Endodermal cell (in vitro differentiated cells): ENCODE data around the gene TAB2. TPM values are rescaled to one million over a fixed set of nuclear protein-coding genes. Genes with fewer than 3 reads are reported as not detected.

Source experiments
- DNase-seq: peaks from one replicate; pipeline ENCODE4 v3.0.0-alpha.2; 2017
- H3K27ac ChIP-seq: 2 replicates; pipeline ENCODE4 v1.5.1; 2013; ENCODE audit warnings: mild to moderate bottlenecking, low read depth, low read length, moderate library complexity
- H3K27me3 ChIP-seq: 2 replicates; pipeline ENCODE4 v1.6.1; 2013; ENCODE audit warnings: mild to moderate bottlenecking, low read length, moderate library complexity; ENCODE audit not compliant: insufficient read depth, control insufficient read depth, poor library complexity, severe bottlenecking
- H3K36me3 ChIP-seq: 2 replicates; pipeline ENCODE4 v1.7.0; 2013; ENCODE audit warnings: mild to moderate bottlenecking, low read length, moderate library complexity; ENCODE audit not compliant: control insufficient read depth, insufficient read depth
- H3K4me1 ChIP-seq: one replicate; pipeline ENCODE4 v1.7.0; 2013; ENCODE audit warnings: low read length; ENCODE audit not compliant: control insufficient read depth, insufficient read depth
- H3K4me3 ChIP-seq: 2 replicates; pipeline ENCODE4 v1.5.1; 2013; ENCODE audit warnings: mild to moderate bottlenecking, low read length, moderate library complexity
- H3K9ac ChIP-seq: 2 replicates; pipeline ENCODE4 v1.6.1; 2013; ENCODE audit warnings: mild to moderate bottlenecking, low read length, moderate library complexity; ENCODE audit not compliant: poor library complexity, severe bottlenecking; ENCODE audit errors: extremely low read depth
- H3K9me3 ChIP-seq: 2 replicates; pipeline ENCODE4 v1.6.1; 2013; ENCODE audit warnings: mild to moderate bottlenecking, low read length, moderate library complexity; ENCODE audit not compliant: control insufficient read depth
- H3K27ac Mint-ChIP-seq: 2 replicates; pipeline ENCODE4 v1.8.0; 2020; ENCODE audit warnings: mixed read lengths
- H3K27me3 Mint-ChIP-seq: 2 replicates; pipeline ENCODE4 v1.8.0; 2021; ENCODE audit warnings: mild to moderate bottlenecking, mixed read lengths; ENCODE audit not compliant: insufficient read depth
- H3K36me3 Mint-ChIP-seq: 2 replicates; pipeline ENCODE4 v1.8.0; 2020; ENCODE audit warnings: low read depth, mixed read lengths
- H3K4me1 Mint-ChIP-seq: 2 replicates; pipeline ENCODE4 v1.8.0; 2020; ENCODE audit warnings: mixed read lengths
- H3K4me3 Mint-ChIP-seq: 2 replicates; pipeline ENCODE4 v1.8.0; 2020; ENCODE audit warnings: mild to moderate bottlenecking, moderate library complexity, mixed read lengths
- H3K9me3 Mint-ChIP-seq: 2 replicates; pipeline ENCODE4 v1.8.0; 2020; ENCODE audit warnings: mild to moderate bottlenecking, mixed read lengths
- WGBS, 2 experiments: methylation state at CpG; one replicate each; pipeline versions ENCODE4 v1.1.5 to v1.1.7; 2013; ENCODE audit warnings: missing lambda C conversion rate in 2 of 2, mixed read lengths in 1 of 2; ENCODE audit not compliant: insufficient coverage in 1 of 2, insufficient read length in 1 of 2; 5-methylcytosine and 5-hydroxymethylcytosine counted together
- long read RNA-seq, 4 experiments: library from polyadenylated mRNA in 2 of 4; library from RNA in 1 of 4; library from capped mRNA in 1 of 4; stranded (forward) in 3 of 4; unstranded in 1 of 4; transcript quantifications; one replicate each; pipeline ENCODE4 v2.0.0, GENCODE V29; 2020 to 2021; ENCODE audit warnings: inconsistent platforms in 1 of 4
- polyA plus RNA-seq, 2 experiments: library from polyadenylated mRNA; stranded (reverse); fragments of 50-300 nt; gene quantifications; one replicate each; pipeline ENCODE4 v1.2.3, GENCODE V29; 2013
- total RNA-seq, 2 donors: library from RNA; stranded (reverse); fragmentation: NEBNext Ultra II Directional in 1 of 2; extraction: Animal tissue kit (Norgen Biotek cat#: 25700) in 1 of 2; gene quantifications; 2 replicates in 1 of 2; 3 replicates in 1 of 2; pipeline ENCODE4 v1.2.1, GENCODE V29; 2021
- TF ChIP-seq, protein P1 (sequence below): fragments of 200-600 bp; sonication (generic); conservative IDR thresholded peaks from 2 replicates; pipeline ENCODE4 v1.5.0; 2021; ENCODE audit warnings: antibody characterized with exemption, mild to moderate bottlenecking

TAB2 gene, protein sequence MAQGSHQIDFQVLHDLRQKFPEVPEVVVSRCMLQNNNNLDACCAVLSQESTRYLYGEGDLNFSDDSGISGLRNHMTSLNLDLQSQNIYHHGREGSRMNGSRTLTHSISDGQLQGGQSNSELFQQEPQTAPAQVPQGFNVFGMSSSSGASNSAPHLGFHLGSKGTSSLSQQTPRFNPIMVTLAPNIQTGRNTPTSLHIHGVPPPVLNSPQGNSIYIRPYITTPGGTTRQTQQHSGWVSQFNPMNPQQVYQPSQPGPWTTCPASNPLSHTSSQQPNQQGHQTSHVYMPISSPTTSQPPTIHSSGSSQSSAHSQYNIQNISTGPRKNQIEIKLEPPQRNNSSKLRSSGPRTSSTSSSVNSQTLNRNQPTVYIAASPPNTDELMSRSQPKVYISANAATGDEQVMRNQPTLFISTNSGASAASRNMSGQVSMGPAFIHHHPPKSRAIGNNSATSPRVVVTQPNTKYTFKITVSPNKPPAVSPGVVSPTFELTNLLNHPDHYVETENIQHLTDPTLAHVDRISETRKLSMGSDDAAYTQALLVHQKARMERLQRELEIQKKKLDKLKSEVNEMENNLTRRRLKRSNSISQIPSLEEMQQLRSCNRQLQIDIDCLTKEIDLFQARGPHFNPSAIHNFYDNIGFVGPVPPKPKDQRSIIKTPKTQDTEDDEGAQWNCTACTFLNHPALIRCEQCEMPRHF
- 10 to 100 TPM; 51.1 to 54.8 TPM for total RNA-seq
- 63.9 TPM for polyA plus RNA-seq (2013, experiment 1 of 2)
- 66.7 TPM for polyA plus RNA-seq (2013, experiment 2 of 2)
- long read RNA-seq, experiment 1, full-length matches to known transcripts: 2 of 16 reads
- long read RNA-seq, experiment 1, partial matches to known transcripts: 2 of 16 reads
- long read RNA-seq, experiment 1, other reads (novel, unspliced or antisense): 12 of 16 reads
- long read RNA-seq, experiment 2, full-length matches to known transcripts: 20 of 49 reads
- long read RNA-seq, experiment 2, partial matches to known transcripts: 20 of 49 reads
- long read RNA-seq, experiment 2, other reads (novel, unspliced or antisense): 9 of 49 reads
- long read RNA-seq, experiment 3, partial matches to known transcripts: 10 of 10 reads
- long read RNA-seq, experiment 3, other reads (novel, unspliced or antisense): 0 of 10 reads
- long read RNA-seq, experiment 4, partial matches to known transcripts: 0 of 1 reads
- long read RNA-seq, experiment 4, other reads (novel, unspliced or antisense): 1 of 1 reads

DNA sequence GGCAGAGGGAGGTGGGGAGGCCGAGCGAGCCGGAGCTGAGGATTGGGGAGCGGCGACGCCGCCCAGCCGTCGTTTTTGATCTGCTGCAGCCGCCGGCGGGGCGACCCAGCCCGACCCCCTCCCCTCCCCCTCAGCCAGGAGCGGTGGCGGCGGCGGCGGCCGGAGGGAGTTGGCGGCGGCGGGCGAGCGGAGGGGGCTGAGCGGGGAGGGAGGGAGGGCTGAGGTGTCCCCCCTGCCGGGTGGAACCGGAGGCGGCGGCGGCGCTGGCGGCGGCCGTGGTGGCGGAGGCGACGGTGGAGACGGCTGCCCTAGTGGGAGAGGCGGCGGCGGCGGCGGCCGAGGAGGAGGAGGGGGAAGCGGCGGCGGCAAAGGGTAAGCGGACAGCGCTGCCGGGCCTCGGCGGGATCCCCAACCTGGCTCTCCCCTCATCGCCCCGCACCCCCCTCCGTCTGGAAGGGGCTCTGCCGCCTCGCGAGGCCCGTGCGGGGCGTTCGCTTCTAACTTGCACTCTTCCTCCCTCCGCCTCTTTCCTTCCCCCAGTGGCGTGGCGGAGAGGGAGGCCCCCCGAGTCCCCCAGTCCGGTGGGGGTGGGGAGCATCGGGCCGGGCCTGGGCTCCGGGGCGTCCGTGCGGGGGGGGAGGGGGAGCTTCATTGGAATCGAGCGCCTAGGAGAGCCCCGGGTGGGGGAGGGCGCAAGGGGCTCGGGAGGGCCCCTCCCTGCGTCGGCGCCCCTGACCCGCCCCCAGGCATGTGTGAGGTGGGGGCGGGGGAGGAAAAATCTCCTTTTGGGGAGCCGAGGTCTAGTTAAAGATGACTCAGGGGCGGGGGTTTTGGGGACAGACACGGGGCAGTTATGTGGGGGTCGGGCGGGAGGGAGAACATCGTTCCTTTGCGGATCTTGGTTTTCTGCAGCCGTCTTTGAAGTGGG, at the start of gene TAB2:
TSS of gene TAB2 (plus strand) at position 69 of the 928 bp plus-strand sequence. CDS start 52,286 bp downstream, outside the sequence.
- H3K27me3 ChIP-seq: no peaks in the 10 kb centered on the region
- H3K9ac ChIP-seq: peak within 1 kb of the TSS; percentile 75
- Mint-ChIP-seq H3K36me3 (no peaks in the 10 kb centered on the region), H3K4me3 (peak within 1 kb of the TSS; percentile 79), H3K27ac (peak within 1 kb of the TSS; percentile 93), H3K27me3 (peaks cover 10% of the 10 kb centered on the region), H3K4me1 (peaks cover 25% of the 10 kb centered on the region), H3K9me3 (no peaks in the 10 kb centered on the region)
- peak within 1 kb of the TSS; percentile 95 for H3K4me3 ChIP-seq
- no peaks in the 10 kb centered on the region for H3K9me3 ChIP-seq
- H3K27ac ChIP-seq: peak within 1 kb of the TSS; percentile 99
- DNase-seq: peak; percentile 81
- no peaks in the 10 kb centered on the region for H3K4me1 ChIP-seq
- no peaks in the 10 kb centered on the region for H3K36me3 ChIP-seq
- TF ChIP-seq, protein P1, sequence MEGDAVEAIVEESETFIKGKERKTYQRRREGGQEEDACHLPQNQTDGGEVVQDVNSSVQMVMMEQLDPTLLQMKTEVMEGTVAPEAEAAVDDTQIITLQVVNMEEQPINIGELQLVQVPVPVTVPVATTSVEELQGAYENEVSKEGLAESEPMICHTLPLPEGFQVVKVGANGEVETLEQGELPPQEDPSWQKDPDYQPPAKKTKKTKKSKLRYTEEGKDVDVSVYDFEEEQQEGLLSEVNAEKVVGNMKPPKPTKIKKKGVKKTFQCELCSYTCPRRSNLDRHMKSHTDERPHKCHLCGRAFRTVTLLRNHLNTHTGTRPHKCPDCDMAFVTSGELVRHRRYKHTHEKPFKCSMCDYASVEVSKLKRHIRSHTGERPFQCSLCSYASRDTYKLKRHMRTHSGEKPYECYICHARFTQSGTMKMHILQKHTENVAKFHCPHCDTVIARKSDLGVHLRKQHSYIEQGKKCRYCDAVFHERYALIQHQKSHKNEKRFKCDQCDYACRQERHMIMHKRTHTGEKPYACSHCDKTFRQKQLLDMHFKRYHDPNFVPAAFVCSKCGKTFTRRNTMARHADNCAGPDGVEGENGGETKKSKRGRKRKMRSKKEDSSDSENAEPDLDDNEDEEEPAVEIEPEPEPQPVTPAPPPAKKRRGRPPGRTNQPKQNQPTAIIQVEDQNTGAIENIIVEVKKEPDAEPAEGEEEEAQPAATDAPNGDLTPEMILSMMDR: no peak
- WGBS, 2 experiments: 0% methylated on average over 2 to 52 of the region's 92 CpGs

DNA sequence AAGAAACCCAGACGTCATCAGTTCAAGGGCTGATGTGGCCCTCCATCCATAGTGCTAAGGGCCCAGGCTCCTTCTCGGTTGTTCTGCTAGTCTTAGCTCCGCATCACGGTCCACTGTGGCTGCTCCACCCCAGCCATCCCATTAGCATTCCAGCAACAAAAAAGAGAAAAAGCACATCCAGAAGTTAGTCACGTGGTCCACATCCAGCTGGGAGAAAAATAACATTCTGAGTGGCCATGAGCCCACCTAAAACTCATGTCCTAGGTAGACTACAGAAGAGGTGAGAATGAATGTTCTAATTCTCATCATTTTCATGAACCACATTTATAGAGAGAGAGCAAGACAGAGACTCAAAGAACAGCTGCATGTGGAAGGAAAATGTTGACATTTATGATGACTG, 49.4 kb upstream of the TAB2 start:
- Mint-ChIP-seq H3K4me3 (no peak overlapping the region), H3K27ac (no peak overlapping the region), H3K4me1 (no peaks in the 10 kb centered on the region), H3K36me3 (no peaks in the 10 kb centered on the region), H3K9me3 (peaks cover 4% of the 10 kb centered on the region), H3K27me3 (peaks cover 4% of the 10 kb centered on the region)
- Histone ChIP-seq H3K27ac (no peak overlapping the region), H3K36me3 (no peaks in the 10 kb centered on the region), H3K9me3 (peaks cover 6% of the 10 kb centered on the region), H3K4me3 (no peak overlapping the region), H3K9ac (no peak overlapping the region), H3K27me3 (no peaks in the 10 kb centered on the region), H3K4me1 (no peaks in the 10 kb centered on the region)
- no peak for DNase-seq
- WGBS, 2 experiments: 88% methylated on average over 5 of the region's 5 CpGs; no CpG with 5 or more reads in 1 of the 2 experiments
- TF ChIP-seq, protein P1: no peak
